OCI-LY7 (cell line): Measurements from ENCODE around the gene AARSD1.
"Not testable (repeated sequence)": the region's sequence is repeated elsewhere in the genome, so short reads cannot be mapped to it uniquely, and the experiment has no call there.

ENCODE experiments used
- EZH2phosphoT487 ChIP-seq: fragments of 200-600 bp; sonication (generic); IDR thresholded peaks from 2 replicates; pipeline ENCODE4 v1.6.1; 2018; ENCODE audit warnings: low read depth, borderline replicate concordance, mild to moderate bottlenecking, mixed run types, antibody characterized with exemption, low read length, moderate library complexity, mixed read lengths
- TF ChIP-seq, protein P1 (sequence below): fragments of 200-600 bp; sonication (generic); conservative IDR thresholded peaks from 2 replicates; pipeline ENCODE4 v1.5.1; 2014; ENCODE audit warnings: mild to moderate bottlenecking, antibody characterized with exemption, low read length, moderate library complexity, mixed read lengths

GRCh38 chr17:42919522-42920077, 44.7 kb downstream of the AARSD1 start:
- TF ChIP-seq, protein P1, sequence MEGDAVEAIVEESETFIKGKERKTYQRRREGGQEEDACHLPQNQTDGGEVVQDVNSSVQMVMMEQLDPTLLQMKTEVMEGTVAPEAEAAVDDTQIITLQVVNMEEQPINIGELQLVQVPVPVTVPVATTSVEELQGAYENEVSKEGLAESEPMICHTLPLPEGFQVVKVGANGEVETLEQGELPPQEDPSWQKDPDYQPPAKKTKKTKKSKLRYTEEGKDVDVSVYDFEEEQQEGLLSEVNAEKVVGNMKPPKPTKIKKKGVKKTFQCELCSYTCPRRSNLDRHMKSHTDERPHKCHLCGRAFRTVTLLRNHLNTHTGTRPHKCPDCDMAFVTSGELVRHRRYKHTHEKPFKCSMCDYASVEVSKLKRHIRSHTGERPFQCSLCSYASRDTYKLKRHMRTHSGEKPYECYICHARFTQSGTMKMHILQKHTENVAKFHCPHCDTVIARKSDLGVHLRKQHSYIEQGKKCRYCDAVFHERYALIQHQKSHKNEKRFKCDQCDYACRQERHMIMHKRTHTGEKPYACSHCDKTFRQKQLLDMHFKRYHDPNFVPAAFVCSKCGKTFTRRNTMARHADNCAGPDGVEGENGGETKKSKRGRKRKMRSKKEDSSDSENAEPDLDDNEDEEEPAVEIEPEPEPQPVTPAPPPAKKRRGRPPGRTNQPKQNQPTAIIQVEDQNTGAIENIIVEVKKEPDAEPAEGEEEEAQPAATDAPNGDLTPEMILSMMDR: not testable (repeated sequence)
- not testable (repeated sequence) for TF ChIP-seq EZH2phosphoT487
